Esophagus muscularis mucosa (tissue), 4 donors: ENCODE data around the gene STAP2.

Experiments used
- CTCF ChIP-seq, 3 experiments: fragments of 200-600 bp in 2 of 3; fragments of 450-650 bp in 1 of 3; sonication (generic) in 2 of 3; IDR thresholded peaks; one replicate each; pipeline ENCODE4 v1.5.1; 2017 to 2019; ENCODE audit warnings: antibody characterized with exemption in 3 of 3, mild to moderate bottlenecking in 2 of 3, moderate library complexity in 1 of 3
- EP300 ChIP-seq: sonication (generic); formaldehyde crosslinking; IDR thresholded peaks from one replicate; pipeline ENCODE4 v1.6.1; 2017; ENCODE audit warnings: antibody characterized with exemption
- POLR2A ChIP-seq: fragments of 450-650 bp; IDR thresholded peaks from one replicate; pipeline ENCODE4 v1.6.1; 2017; ENCODE audit warnings: antibody characterized with exemption, moderate library complexity, mild to moderate bottlenecking, low read depth
- POLR2AphosphoS5 ChIP-seq, 2 donors: sonication (generic); formaldehyde crosslinking; IDR thresholded peaks; one replicate each; pipeline ENCODE4 v1.6.1; 2017; ENCODE audit warnings: antibody characterized with exemption in 2 of 2

- TF ChIP-seq POLR2A (no peak), CTCF (IDR thresholded peaks at IDR 0.05) (no peak), POLR2AphosphoS5 (IDR thresholded peaks at IDR 0.05) (no peak), EP300 (no peak)
Observed at GRCh38 chr19:4357921-4358326, 19.3 kb upstream of the STAP2 start.
